ENCODE results near the gene IL17RE. TPM values are rescaled to one million over a fixed set of nuclear protein-coding genes. Genes with fewer than 3 reads are reported as not detected.

Gene IL17RE
- total and polyA plus RNA-seq, 2 donors (not counting 1 experiment from before 2014, with no cell fraction given): 0.99 to 1.9 TPM

GRCh38 chr3:9886328-9886727, 16.3 kb upstream of the IL17RE start:
- no peak for DNase-seq (ENCODE audit: low read depth in 2 of 2)
- TF ChIP-seq CTCF (conservative IDR thresholded peaks at IDR 0.05 in 1 of 2, IDR thresholded peaks at IDR 0.05 in 1 of 2; ENCODE audit: low read depth in 1 of 2, low read length in 2 of 2) (no peak), EZH2 (IDR thresholded peaks at IDR 0.05; ENCODE audit: low read length, missing control alignments) (no peak)
- Histone ChIP-seq H3K36me3 (ENCODE audit: control insufficient read depth, insufficient read depth, low read length) (no peaks in the 10 kb centered on the region), H3K79me2 (ENCODE audit: control insufficient read depth, insufficient read depth, low read length) (peaks cover 9% of the 10 kb centered on the region), H3K4me2 (ENCODE audit: extremely low read depth, insufficient read depth, low read length) (no peak overlapping the region), H3K9ac (ENCODE audit: insufficient read depth, low read length) (no peak overlapping the region), H2AFZ (ENCODE audit: low read length) (no peak overlapping the region), H3K27ac (ENCODE audit: insufficient read depth, low read length) (no peak overlapping the region), H3K27me3 (ENCODE audit: control insufficient read depth, insufficient read depth, low read length) (no peaks in the 10 kb centered on the region), H3K4me1 (ENCODE audit: control insufficient read depth, extremely low read depth, insufficient read depth, low read length) (peaks cover 5% of the 10 kb centered on the region), H4K20me1 (ENCODE audit: control insufficient read depth, extremely low read depth, insufficient read depth, low read length) (no peaks in the 10 kb centered on the region), H3K9me3 (ENCODE audit: control insufficient read depth, insufficient read depth, low read depth, low read length) (no peaks in the 10 kb centered on the region), H3K4me3 (replicated peaks in 1 of 4; ENCODE audit: control extremely low read depth in 1 of 4, insufficient read depth in 1 of 4, low read depth in 3 of 4, low read length in 4 of 4) (no peak overlapping the region)

- no peak overlapping the region for H2AFZ ChIP-seq (ENCODE audit: low read length)
- peaks cover 5% of the 10 kb centered on the region for H3K4me1 ChIP-seq (ENCODE audit: control insufficient read depth, extremely low read depth, insufficient read depth, low read length)
- peaks cover 18% of the 10 kb centered on the region for H3K79me2 ChIP-seq (ENCODE audit: control insufficient read depth, insufficient read depth, low read length)
- H3K9me3 ChIP-seq (ENCODE audit: control insufficient read depth, insufficient read depth, low read depth, low read length): no peaks in the 10 kb centered on the region
- no peak for DNase-seq (ENCODE audit: low read depth in 2 of 2)
- H3K27me3 ChIP-seq (ENCODE audit: control insufficient read depth, insufficient read depth, low read length): no peaks in the 10 kb centered on the region
- no peaks in the 10 kb centered on the region for H3K36me3 ChIP-seq (ENCODE audit: control insufficient read depth, insufficient read depth, low read length)
- no peak overlapping the region for H3K4me2 ChIP-seq (ENCODE audit: extremely low read depth, insufficient read depth, low read length)
- H3K4me3 ChIP-seq (replicated peaks in 1 of 4; ENCODE audit: control extremely low read depth in 1 of 4, insufficient read depth in 1 of 4, low read depth in 3 of 4, low read length in 4 of 4): no peak overlapping the region
- TF ChIP-seq EZH2 (IDR thresholded peaks at IDR 0.05; ENCODE audit: low read length, missing control alignments) (no peak), CTCF (conservative IDR thresholded peaks at IDR 0.05 in 1 of 2, IDR thresholded peaks at IDR 0.05 in 1 of 2; ENCODE audit: low read depth in 1 of 2, low read length in 2 of 2) (no peak)
- H3K9ac ChIP-seq (ENCODE audit: insufficient read depth, low read length): no peak overlapping the region
- no peak overlapping the region for H3K27ac ChIP-seq (ENCODE audit: insufficient read depth, low read length)
- no peaks in the 10 kb centered on the region for H4K20me1 ChIP-seq (ENCODE audit: control insufficient read depth, extremely low read depth, insufficient read depth, low read length)
Observed at GRCh38 chr3:9887480-9887879, 15.2 kb upstream of the IL17RE start.

- Histone ChIP-seq H3K9ac (ENCODE audit: insufficient read depth, low read length) (no peak overlapping the region), H3K36me3 (ENCODE audit: control insufficient read depth, insufficient read depth, low read length) (peaks cover 2% of the 10 kb centered on the region), H3K27ac (ENCODE audit: insufficient read depth, low read length) (no peak overlapping the region), H3K4me2 (ENCODE audit: extremely low read depth, insufficient read depth, low read length) (no peak overlapping the region), H3K4me3 (replicated peaks in 1 of 4; ENCODE audit: control extremely low read depth in 1 of 4, insufficient read depth in 1 of 4, low read depth in 3 of 4, low read length in 4 of 4) (no peak overlapping the region), H3K79me2 (ENCODE audit: control insufficient read depth, insufficient read depth, low read length) (peaks cover 25% of the 10 kb centered on the region), H2AFZ (ENCODE audit: low read length) (no peak overlapping the region), H4K20me1 (ENCODE audit: control insufficient read depth, extremely low read depth, insufficient read depth, low read length) (no peaks in the 10 kb centered on the region), H3K9me3 (ENCODE audit: control insufficient read depth, insufficient read depth, low read depth, low read length) (no peaks in the 10 kb centered on the region), H3K4me1 (ENCODE audit: control insufficient read depth, extremely low read depth, insufficient read depth, low read length) (peaks cover 5% of the 10 kb centered on the region), H3K27me3 (ENCODE audit: control insufficient read depth, insufficient read depth, low read length) (no peaks in the 10 kb centered on the region)
- TF ChIP-seq CTCF (conservative IDR thresholded peaks at IDR 0.05 in 1 of 2, IDR thresholded peaks at IDR 0.05 in 1 of 2; ENCODE audit: low read depth in 1 of 2, low read length in 2 of 2): no peak
- TF ChIP-seq EZH2 (IDR thresholded peaks at IDR 0.05; ENCODE audit: low read length, missing control alignments): no peak
- no peak for DNase-seq (ENCODE audit: low read depth in 2 of 2)
Observed at GRCh38 chr3:9888540-9888939, 14.1 kb upstream of the IL17RE start.

All from fibroblast of lung (primary cell).